Activated CD4-positive, CD25-positive, alpha-beta regulatory T cell treated with anti-CD3 and anti-CD28 coated beads, Interleukin-2, amount 50 U/mL, for 24 hours (primary cell): ENCODE data around the gene CSF2.
"Not testable (repeated sequence)": the region's sequence is repeated elsewhere in the genome, so short reads cannot be mapped to it uniquely, and the experiment has no call there.

ENCODE experiments used
- ATAC-seq, 2 donors: fragments of 150-1000 bp; cut with Tn5 transposase; one replicate each; pipeline ENCODE4 v1.10.0; 2021; ENCODE audit warnings: mild to moderate bottlenecking in 1 of 2, moderate library complexity in 1 of 2

Gene CSF2

DNA sequence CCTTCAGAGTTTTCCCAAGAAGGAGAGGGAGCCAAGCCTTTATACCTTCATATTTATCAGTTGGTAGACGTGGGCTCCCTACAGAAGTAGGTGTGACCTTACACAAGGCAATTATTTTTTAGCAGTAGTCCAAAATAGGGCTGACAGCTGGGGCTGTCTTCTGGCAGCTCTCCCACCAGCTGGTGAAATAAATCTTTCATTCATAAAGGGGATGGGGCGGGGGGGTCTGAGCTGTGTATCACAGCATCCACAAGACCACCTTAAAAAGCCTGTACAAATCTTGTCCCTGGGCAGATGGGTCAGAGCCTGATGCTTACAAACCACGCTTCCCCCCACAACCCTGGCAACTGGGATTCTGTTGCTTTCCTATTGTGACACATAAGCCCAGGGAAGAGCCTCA is 19.7 kb downstream of the CSF2 start:
- no peak for ATAC-seq

DNA sequence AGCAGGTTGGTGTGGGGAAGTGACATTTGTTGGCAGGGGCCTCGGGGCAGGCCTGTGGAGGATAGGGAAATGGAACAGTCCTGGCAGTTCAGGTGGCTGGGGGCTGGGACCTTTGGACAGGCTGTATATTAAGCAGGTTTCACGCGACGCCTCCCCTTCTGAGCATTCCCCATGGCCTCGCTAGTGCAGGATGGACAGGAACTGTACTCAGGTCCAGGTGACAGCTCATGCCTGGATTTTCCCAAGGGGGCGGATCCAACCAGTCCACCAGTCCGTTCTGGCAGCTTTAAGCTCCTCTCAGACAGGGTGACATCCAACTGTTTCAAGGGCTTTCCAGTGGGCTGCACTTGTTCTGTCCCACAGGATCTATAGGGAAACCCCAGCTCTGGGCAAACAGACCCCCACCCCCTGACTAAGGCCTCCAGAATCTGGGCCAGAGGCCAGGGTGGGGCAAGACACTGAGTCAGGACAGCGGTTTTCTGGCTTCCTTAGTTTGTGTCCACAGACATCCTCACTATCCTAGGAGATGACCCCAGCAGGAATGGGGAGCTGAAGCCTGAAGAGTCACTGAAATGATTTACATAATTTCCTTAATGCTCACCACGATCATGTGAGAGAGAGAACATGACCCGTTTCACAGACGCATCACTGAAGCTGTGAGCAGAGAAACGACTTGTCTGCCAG is 20.9 kb downstream of the CSF2 start:
- no peak for ATAC-seq

DNA sequence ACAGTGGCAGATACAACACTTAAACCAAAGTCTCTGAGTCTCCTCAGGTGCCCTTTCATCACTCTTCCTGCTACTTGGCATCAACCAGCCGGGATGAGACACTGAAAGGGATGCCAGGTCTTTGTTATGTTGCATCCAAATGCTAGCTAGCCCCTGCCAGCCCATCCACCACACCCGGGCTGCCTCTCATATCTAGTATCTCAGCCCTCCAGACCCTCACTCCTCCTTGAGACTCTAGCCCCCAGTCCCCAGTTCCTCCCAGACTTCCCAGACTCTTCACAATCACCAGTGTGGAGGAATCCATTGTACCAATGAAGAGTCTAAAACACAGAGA is 21.5 kb downstream of the CSF2 start:
- no peak for ATAC-seq

DNA sequence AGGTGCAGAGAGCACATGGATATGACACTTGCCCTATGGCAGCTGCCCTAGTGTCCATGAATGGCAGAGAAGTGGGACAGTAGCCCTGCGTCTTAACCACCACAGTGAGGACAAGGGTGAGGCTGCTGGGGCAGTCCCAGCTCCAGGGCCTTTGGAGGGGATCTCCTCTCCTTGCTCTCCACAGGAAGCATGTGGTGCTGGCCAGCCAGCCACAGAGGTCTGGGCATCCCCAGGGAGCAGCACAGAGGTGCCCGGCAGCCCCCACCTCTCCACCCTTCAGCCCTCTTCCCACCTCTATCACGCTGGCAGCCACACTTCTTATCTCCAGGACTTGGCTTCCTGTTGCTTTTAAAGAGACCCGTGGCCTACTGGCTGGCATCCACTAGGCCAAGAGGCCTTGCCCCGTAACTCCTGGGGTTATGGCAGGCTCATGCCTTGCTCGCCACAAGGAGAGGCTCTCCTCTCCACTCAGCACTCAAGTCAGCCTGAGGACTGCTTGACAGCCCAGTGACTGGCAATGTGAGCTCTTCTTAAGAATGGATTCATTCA is 21.9 kb downstream of the CSF2 start:
- ATAC-seq: no peak

DNA sequence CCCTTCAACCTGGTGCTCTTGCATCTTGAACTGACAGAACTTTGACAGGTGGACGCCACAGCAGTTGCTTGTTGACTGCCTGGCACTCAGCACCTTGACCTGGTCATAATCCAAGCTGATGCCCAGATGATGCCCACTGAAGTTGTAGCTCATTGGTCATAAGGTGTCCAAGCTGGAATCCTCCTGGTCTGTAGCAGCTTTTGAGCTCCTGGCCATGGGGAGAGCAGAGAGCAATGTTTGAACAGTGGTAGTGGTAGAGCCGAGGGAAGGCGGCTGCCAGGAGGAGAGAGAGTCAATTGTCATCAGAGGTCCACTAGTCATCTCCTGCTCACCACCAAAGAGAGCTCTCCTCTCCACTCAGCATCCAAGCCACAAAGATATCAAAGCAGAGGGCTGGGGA is 23.3 kb downstream of the CSF2 start:
- ATAC-seq: no peak

DNA sequence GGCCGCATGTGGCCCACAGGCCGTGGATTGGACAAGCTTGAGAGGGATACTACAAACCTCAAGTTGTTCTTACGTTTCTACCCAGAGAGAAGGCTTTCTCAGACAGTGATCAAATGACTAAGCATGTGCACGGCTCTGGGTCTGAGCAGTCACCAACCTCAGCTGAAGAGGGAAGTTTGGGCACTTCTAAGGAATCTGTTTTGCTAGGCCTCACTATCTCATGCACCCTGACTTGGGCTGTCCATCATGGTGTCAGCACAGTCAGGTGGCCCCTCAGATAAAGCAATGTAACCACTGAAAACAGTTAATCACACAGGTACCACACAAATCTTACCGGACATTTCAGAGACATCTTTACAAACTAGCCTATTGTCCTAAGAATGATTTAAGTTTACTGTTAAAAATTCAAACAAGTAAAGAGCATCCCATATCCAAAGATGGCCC is 24.6 kb downstream of the CSF2 start:
- peak in 1 of 2 donors; percentile 9 for ATAC-seq

DNA sequence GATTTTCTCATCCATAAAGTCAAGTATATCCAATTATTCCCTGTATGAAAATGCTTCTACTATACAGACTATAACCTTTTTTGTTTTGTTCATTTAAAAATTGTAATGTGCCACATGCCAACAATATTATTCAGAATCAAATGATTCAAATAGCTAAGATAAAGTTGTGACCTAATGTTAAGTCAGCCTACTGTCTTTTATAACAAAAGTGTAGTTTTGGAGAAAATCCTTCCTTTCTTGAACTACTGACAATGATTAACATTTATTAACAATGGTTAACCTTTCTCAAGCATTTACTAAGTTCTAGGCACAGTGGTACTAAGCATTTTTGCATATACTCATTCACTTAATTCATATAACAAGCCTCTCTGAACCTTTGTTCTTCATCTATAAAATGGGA is 25.0 kb downstream of the CSF2 start:
- no peak for ATAC-seq

DNA sequence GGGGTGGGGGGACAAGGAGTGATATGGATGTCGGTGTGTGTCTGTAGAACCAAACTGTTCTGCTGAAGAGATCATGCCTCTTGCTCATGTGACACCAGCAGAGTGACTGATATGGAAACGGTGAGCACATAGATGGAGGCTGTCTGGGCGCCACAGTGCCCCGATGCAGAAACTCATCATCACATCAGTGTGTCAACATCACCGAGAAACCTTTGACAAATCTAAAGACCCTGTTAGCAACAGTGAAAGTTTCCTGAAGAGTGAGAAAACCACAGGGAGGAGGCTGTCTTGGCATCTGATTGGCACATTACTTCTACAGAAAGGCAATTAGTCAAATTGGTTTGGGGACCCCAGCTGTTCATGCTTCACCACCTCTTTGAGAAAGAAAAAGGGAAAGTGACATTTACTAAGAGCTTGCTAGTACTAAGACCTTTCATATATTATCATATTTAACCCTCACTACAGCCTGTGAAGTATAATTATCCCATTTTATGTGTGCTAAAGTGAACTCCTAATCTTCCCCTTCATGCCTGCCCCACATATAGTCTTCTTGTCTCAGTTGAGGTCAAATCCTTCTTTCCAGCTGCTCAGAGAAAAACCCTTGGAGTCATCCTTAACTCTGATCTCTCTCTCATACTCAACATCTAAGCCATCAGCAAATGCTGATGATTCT is 25.6 kb downstream of the CSF2 start:
- peak; percentile 83 to 85 for ATAC-seq

DNA sequence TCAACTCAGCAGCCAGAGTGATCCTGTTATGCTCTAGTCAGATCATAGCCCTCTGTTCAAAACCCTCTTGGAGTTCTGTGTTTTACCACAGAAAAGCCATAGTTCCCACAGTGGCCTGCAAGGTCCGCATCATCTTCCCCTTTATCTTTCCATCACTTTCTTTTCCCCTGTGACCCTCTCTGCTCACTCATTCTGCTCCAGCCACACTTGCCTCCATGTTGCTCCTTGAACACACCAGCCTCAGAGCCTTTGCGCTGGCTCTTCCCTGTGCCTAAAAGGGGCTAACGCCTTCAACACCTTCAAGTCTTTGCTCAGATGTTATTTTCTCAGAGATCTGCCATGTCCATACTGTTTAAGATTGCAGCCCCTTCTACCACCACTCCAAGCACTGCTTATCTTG is 26.3 kb downstream of the CSF2 start:
- no peak for ATAC-seq

DNA sequence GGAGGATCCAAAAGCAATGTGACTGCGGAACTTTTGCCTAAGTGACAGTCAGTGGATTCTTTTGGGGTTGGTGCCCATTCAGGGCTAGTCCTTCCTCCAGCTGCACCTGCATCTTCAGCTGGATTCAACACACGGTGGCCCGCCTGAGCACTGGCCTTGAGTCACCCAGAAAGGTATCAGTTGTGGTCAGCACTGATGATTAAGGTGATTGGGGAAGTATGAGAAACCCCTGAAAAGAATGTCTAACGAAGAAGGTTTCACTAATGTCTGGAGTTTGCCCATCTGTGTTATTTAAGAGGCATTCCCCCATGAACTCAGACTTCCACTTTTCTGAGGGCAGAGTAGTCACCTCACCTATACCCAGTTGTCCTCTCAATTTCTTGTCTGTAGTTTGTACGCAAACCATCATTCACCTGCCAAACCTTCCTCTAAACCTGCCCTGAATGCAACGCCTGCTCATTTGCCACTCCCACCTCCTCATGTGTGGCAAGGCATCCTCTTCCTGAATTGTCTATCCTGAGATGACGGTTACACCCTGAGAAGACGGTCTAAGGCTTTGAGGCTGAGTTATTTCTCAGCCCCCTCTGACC is 27.2 kb downstream of the CSF2 start:
- ATAC-seq: peak; percentile 6 to 12

DNA sequence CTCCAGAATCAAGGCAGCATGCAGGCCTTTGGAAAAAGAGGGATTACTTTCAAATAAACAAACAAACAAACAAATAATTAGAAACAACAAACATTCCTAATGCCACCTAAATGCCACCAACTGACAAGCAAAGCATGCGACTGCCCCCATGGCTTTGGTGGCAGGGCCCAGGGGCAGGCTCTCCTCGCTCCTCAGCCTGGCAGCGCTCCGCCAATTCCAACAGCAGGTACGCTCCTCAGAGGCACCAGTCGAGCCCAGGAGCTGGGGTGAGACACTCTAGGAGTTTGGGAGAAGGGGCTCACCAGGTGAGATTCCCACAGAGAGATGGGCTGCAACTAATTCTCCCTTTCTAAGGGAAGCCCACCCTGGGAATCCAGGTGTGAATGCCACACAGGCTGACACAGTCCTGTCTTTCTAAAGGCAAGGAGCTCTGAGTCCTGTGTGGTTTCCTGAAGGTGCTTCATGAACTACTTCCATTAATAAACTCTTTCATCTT is 27.8 kb downstream of the CSF2 start:
- no peak for ATAC-seq

DNA sequence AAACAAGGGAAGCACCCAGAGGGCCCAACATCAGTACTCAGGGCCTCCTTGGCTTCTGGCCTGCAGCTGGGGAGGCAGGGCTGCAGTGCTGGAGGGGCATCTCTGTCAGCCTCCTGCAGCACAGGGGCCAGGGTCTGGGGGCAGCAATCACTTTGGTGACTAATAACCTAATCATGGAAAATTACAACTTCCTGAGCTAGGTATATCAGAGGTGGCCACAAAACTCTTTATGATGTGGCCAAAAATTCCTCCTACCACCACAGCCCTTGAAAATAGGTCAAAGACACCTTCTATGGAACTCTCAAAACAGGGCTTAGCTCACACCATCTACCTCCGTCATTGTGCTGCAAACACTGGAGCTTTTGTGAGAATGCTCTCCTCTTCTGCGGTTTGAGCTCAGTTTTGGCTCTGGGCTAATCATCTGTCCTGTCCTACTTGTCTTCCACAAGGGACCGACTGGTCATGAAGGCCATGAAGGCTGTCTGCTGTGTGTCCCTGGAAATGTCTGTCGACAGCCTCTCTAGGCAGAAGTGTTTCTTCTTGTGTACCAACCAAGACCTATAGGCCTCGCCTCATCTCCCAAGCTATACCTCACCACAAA is 28.6 kb downstream of the CSF2 start:
- ATAC-seq: peak; percentile 1 to 2

DNA sequence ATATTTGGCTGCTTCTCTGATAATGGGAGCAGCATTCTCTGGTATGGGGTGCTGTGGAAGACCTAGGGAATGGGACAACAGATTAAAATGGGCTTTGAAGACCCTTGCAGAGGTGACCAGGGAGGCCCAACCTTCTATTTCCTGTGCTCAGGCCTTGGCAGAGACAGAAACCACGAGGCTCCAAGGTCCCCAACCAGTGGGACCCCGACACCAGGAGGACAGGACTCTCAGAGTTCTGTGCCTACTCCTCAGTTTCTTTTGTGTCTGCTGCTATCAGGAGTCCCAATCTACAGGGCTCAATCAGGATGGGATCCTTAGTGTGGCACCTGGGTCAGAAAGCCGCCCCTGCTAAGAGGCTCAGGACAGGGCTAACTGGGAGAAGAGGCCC is 29.3 kb downstream of the CSF2 start:
- ATAC-seq: no peak

DNA sequence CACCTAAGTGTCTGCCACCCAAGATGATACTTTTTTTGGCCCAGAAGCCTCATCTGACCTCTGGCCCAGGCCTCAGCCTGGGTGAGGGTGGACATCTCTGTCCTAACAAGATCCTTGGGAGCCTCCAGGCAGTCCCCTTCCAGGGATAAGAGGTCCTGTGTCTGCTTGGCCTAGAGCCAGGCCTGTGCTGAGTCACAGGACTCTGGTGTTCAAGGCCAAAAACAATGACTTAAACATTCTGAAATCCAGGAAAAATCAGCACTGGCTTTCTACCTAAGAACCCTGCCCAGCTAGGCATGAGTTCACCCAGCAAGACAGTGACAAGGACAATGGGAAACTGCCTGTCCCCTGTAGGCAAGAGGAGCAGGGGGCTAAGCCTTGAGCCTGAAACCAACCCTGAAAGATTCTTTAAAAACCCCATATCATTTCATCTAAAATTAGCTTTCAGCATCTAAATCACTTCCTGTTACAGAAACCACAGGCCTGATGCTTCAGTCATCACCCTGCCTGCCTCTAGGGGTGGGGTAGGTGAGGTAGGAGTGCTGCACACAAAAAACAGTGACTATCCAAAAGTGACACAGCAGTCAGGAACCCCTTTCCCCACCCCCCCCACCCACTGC is 29.9 kb downstream of the CSF2 start:
- ATAC-seq: peak; percentile 60 to 63

DNA sequence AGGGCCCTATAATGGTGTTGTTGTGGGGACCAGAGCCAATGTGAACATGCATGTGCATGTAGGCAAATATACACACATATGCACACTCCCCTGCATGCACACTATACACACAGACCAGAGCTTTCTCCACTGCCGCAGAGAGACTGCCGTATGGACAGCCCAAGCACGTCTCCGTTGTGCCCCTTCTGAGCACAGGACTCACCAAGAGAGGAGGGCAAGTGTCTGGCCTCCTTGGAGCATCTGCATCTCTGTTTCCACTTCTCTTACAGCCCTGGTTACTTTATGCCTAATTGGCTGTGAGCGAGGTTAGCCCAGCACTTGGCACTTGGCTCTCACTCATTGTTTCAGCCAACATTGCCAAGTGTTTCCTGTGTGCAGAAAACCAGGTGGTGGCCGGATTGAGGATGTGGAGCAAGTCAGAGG is 30.4 kb downstream of the CSF2 start:
- ATAC-seq: no peak

DNA sequence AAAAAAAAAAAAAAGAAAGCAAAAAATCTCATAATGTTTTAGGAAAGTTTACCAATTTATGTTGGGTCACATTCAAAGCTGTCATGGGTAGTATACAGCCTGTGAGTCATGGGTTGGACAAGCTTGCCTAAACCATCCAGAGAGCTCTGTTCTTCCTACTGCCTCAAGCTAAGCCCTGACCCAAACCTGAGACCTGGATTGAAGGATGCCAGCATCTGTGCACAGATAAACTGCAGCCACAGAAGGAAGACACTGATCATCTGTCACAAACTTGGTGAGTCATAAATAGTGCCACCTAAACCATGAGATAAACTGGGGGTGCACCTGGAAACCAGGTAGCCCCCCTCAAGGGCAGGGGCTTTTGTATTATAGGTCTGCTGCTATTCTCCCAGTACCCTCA is 31.0 kb downstream of the CSF2 start:
- ATAC-seq: no peak

DNA sequence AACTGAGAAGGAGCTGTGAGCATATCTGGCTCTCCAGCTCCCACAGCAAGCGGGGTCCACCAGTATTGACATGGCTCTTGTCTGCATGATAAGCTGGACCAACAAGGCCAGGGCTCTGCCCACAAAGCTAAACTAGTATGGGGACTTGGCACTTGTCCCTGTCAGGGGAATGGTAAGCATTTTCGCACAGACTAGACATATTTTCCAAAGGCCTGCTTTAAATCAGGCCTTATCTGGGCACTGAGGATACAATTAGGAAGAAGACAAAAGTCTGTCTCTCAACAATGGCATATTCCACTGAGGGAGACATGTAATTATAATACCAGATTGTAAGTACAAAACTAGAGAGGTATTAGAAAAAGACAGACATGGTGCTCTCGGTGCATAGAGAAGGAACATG is 32.1 kb downstream of the CSF2 start:
- ATAC-seq: no peak

DNA sequence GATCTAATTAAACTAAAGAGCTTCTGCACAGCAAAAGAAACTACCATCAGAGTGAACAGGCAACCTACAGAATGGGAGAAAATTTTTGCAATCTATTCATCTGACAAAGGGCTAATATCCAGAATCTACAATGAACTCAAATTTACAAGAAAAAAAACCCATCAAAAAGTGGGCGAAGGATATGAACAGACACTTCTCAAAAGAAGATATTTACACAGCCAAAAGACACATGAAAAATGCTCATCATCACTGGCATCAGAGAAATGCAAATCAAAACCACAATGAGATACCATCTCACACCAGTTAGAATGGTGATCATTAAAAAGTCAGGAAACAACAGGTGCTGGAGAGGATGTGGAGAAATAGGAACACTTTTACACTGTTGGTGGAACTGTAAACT is 34.9 kb downstream of the CSF2 start:
- ATAC-seq: not testable (repeated sequence)

DNA sequence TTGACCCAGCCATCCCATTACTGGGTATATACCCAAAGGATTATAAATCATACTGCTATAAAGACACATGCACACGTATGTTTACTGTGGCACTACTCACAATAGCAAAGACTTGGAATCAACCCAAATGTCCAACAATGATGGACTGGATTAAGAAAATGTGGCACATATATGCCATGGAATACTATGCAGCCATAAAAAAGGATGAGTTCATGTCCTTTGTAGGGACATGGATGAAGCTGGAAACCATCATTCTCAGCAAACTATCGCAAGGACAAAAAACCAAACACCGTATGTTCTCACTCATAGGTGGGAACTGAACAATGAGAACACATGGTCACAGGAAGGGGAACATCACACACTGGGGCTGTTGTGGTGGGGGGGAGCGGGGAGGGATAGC is 35.4 kb downstream of the CSF2 start:
- ATAC-seq: not testable (repeated sequence)

DNA sequence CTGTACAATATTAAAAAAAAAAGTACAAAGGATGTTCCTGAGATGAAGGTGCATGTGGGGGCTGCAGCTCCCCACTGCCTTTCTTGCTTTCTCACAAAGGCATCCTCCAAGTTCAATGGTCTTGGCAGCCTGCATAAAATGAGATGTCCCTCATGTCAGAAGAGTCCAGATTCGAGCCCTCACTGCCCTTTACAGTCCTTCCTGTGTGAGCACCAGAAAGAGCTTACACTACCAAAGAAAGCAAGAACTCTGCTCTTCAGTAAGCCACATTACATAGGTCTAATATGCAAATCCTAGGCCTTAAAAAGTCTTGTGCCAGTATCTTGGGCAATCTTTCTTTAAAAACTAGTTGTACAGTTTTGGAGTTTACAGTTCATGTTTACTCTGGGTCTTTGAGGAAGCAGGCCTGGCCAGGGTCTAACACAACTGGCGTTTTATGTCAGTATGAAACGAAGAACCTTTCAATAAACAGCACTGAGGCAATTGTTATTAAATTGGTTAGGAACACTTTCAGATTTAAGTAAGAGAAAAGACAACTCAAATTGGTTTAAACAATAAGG is 36.0 kb downstream of the CSF2 start:
- no peak for ATAC-seq

DNA sequence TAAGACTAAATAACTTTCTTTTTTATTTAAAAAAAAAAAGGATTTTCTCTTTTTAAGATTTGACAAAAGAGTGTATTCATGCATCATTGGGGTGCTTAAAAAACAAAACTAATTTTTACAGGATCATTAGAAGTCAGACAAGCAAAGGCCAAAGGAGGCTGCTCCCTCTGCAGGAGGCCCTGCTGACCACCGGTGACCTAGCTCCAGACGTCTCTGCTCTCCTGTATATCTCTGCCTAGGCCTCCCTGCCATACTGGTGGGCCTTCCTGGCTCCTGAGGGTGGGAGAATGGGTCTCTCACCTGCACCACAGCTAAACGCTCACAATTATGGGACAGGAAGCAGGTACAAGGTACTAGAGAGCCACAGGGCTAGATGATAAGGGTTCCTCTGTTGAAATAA is 36.6 kb downstream of the CSF2 start:
- no peak for ATAC-seq

DNA sequence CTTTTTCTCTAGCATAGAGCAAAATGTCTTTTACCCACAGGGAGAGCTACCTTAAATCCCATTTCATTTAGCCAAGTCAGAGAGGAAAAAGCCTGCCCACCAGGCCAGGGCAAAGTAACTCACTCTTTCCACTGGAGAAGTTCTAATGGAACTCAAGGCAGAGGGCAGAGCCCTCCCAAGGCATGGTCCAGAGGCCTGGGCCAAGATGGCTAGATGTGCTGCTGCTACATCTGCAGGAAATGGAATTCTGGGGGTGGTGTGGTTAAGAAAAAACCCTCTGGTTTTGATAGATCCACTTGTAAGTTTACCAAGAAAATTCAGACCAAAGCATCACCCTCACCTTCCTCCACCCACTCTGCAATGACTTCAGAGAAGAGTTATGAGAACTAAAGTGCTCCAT is 37.3 kb downstream of the CSF2 start:
- no peak for ATAC-seq

DNA sequence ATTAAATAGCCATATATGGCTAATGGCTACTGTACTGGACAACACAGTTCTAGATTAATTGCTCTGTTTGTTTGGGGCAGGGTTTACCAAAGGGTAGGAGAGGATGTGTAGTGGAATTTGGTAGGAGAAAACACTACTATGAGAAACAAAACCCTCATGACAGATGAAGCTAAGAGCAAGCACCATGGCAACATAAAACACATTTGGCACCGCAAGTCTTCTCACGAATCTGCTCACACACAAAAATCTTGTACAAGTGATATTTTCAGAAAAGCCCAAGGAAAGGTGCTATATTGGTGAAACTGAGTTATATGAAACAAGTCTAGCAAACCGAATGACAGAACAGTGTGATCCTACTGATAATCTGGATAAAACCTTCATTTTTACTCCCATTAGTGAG is 38.5 kb downstream of the CSF2 start:
- no peak for ATAC-seq
